HCT116 (cell line): ENCODE results near the gene CFAP44.

Experiments
- CTCF ChIP-seq, 3 experiments: fragments of 200-600 bp in 1 of 3; sonication (generic) in 1 of 3; IDR thresholded peaks in 2 of 3; conservative IDR thresholded peaks in 1 of 3; 2 replicates each; pipeline ENCODE4 v1.5.1; 2012 to 2017; ENCODE audit warnings: low read depth in 2 of 3, low read length in 2 of 3, antibody characterized with exemption in 1 of 3, borderline replicate concordance in 1 of 3, control low read depth in 1 of 3, mild to moderate bottlenecking in 1 of 3, mixed read lengths in 1 of 3, mixed run types in 1 of 3, moderate library complexity in 1 of 3; ENCODE audit not compliant: insufficient read depth in 1 of 3
- EGR1 ChIP-seq: IDR thresholded peaks from 2 replicates; pipeline ENCODE4 v1.6.1; 2012; ENCODE audit warnings: low read depth
- POLR2AphosphoS5 ChIP-seq: IDR thresholded peaks from 2 replicates; pipeline ENCODE4 v1.6.1; 2011; ENCODE audit warnings: mild to moderate bottlenecking, low read depth, low read length, moderate library complexity
- REST ChIP-seq: IDR thresholded peaks from 2 replicates; pipeline ENCODE4 v1.6.1; 2012; ENCODE audit warnings: low read depth
- SP1 ChIP-seq: IDR thresholded peaks from 2 replicates; pipeline ENCODE4 v1.6.1; 2012; ENCODE audit warnings: low read depth

GRCh38 chr3:113428581-113428980 is 12.7 kb downstream of the CFAP44 start:
- TF ChIP-seq SP1 (no peak), REST (no peak), EGR1 (no peak), POLR2AphosphoS5 (no peak), CTCF (IDR thresholded peaks at IDR 0.05 in 2 of 3, conservative IDR thresholded peaks at IDR 0.05 in 1 of 3; ENCODE audit: borderline replicate concordance in 1 of 3, insufficient read depth in 1 of 3, low read depth in 2 of 3, low read length in 2 of 3) (no peak)
